GM23248 (cell line): ENCODE data around the gene ARHGEF11.

Experiments
- EZH2 ChIP-seq: fragments of 200-600 bp; sonication (generic); IDR thresholded peaks from 2 replicates; pipeline ENCODE4 v1.6.1; 2018; ENCODE audit warnings: antibody characterized with exemption, mild to moderate bottlenecking; ENCODE audit not compliant: insufficient read depth, poor library complexity, severe bottlenecking
- EZH2phosphoT487 ChIP-seq: fragments of 200-600 bp; sonication (generic); IDR thresholded peaks from 2 replicates; pipeline ENCODE4 v1.6.1; 2018; ENCODE audit warnings: antibody characterized with exemption, moderate library complexity, mild to moderate bottlenecking, low read depth; ENCODE audit not compliant: insufficient read depth

DNA sequence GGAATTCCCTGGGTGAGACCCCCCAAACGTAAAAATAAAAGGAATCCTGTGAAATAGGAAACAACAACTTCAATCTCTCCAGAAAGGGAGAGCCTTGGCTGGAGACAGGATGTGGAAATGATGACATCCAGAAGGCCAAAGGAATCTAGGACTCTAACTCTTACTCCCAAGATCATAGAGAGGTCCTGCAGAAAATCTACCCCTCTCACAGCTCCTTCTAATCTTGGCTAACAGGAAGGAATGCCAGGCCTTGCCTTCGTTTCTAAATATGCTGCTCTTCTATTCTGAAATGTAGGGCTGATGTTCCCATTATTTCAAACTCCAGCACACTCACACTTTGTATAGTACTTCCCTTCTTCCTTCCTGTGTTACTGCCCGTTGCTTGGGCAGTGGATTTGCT is 40.7 kb downstream of the ARHGEF11 start:
- TF ChIP-seq EZH2 (no peak), EZH2phosphoT487 (no peak)
